ENCODE data around the gene POC5. TPM values are rescaled to one million over a fixed set of nuclear protein-coding genes. Genes with fewer than 3 reads are reported as not detected.
A peak's percentile ranks its signal among the peaks of the same experiment; 100 is the strongest.
"Not testable (repeated sequence)": the region's sequence is repeated elsewhere in the genome, so short reads cannot be mapped to it uniquely, and the experiment has no call there.

POC5 gene
- total and polyA plus RNA-seq, 8 donors: 10.7 to 24.7 (median 19.0) TPM

GRCh38 chr5:75753182-75753581, 35.9 kb upstream of the POC5 start:
- ATAC-seq: no peak
- no peak for DNase-seq
- Histone ChIP-seq H3K4me3 (no peak overlapping the region), H3K27ac (no peak overlapping the region), H3K36me3 (no peaks in the 10 kb centered on the region), H3K4me1 (no peaks in the 10 kb centered on the region), H3K27me3 (peaks cover 0 to 10% of the 10 kb centered on the region in 2 donors), H3K9me3 (no peaks in the 10 kb centered on the region)
- intact Hi-C loops (cut with DNase I): no loop called here
- TF ChIP-seq, protein P1, sequence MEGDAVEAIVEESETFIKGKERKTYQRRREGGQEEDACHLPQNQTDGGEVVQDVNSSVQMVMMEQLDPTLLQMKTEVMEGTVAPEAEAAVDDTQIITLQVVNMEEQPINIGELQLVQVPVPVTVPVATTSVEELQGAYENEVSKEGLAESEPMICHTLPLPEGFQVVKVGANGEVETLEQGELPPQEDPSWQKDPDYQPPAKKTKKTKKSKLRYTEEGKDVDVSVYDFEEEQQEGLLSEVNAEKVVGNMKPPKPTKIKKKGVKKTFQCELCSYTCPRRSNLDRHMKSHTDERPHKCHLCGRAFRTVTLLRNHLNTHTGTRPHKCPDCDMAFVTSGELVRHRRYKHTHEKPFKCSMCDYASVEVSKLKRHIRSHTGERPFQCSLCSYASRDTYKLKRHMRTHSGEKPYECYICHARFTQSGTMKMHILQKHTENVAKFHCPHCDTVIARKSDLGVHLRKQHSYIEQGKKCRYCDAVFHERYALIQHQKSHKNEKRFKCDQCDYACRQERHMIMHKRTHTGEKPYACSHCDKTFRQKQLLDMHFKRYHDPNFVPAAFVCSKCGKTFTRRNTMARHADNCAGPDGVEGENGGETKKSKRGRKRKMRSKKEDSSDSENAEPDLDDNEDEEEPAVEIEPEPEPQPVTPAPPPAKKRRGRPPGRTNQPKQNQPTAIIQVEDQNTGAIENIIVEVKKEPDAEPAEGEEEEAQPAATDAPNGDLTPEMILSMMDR (IDR thresholded peaks at IDR 0.05): no peak

DNA sequence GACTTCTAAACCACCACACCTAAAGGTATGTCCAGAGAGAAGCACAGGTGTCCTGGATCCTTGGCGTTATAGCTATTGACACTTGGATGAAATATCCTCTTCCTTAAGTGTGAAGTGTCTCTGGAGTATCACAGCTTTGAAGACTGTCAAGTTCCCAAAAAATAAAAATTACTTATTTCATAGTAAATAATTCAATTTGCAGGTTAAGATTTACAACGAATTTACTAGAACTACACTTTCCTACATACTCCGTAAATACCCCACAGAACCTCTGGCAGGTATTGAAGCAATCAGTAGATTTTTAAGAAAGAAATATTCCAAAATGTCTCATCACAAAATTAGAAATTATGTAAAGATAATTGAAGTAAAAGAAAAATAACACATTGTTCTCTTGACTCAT, 27.1 kb upstream of the POC5 start:
- intact Hi-C loops (cut with DNase I): no loop called here
- ATAC-seq: no peak

DNA sequence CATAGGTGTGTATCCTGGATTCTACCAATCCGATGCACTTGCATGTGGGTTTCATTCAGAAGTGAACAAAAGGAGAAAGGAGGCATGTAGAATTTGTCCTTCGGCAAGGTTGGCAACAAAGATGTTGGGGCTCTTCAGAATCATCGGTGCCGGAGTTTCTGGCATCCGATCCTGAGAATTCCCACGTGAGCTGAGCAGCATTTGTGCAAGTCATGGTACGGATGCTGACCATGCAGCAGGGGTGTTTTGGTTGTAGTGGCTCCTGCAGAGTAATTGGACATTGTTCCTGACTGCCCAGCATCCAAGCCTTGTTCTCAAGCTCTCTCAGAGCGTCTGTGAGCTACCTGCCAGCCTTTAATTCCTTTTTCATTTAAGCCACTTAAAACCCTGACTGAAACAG, 19.0 kb upstream of the POC5 start:
- H3K9me3 ChIP-seq: peaks cover 0 to 7% of the 10 kb centered on the region in 2 donors
- no peak for DNase-seq
- no peak for ATAC-seq
- no peaks in the 10 kb centered on the region for H3K27me3 ChIP-seq
- H3K4me3 ChIP-seq: no peak overlapping the region
- no peaks in the 10 kb centered on the region for H3K4me1 ChIP-seq
- no peaks in the 10 kb centered on the region for H3K36me3 ChIP-seq
- H3K27ac ChIP-seq: no peak overlapping the region
- TF ChIP-seq, protein P1 (IDR thresholded peaks at IDR 0.05): no peak
- intact Hi-C loops (cut with DNase I): no loop called here

More for the DNA sequence above, 27.1 kb upstream of the POC5 start:
- H3K9me3 ChIP-seq: no peaks in the 10 kb centered on the region
- H3K4me3 ChIP-seq: no peak overlapping the region
- H3K4me1 ChIP-seq: no peaks in the 10 kb centered on the region
- DNase-seq: no peak
- no peaks in the 10 kb centered on the region for H3K36me3 ChIP-seq
- no peak overlapping the region for H3K27ac ChIP-seq
- TF ChIP-seq, protein P1 (IDR thresholded peaks at IDR 0.05): no peak
- H3K27me3 ChIP-seq: no peaks in the 10 kb centered on the region

DNA sequence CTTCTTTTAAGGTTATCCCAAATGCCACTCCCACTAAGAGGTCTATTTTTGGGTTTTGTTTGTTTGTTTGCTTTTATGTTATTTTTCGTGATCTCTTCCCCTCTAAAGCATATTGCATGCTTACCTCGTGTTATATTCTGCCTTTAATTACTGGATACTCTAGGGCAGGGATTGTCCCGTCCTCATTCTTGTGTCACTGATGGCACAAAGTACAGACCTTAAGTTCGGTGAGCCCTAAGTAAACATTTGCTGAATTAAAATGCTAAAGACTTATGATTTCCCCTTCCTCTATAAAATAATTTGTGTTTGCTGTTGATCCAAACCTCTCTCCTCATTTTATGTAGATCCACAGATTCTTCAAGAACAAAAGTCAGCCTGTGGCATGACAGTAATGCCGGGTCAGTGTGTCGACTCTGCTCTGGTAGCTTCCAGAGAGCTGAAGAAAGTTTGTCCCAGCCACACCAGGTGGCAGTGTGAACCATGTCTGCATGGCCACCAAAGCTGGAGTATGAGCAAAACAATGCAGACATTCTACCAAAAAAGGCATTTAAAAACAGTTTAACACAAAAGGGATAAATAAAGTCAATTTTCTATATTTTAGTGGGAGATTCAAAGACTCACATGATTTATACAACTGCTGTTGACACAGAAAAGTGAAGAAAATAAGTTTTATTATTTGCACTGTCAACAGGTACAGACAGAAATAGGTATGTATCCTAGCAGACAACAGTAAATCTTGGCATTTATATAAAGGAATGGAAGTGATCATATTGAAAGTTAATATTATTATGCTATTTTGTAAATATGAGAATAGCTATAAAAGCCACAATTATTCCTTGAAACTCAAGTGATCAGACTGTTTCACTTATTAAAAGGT, 17.9 kb upstream of the POC5 start:
- no peaks in the 10 kb centered on the region for H3K4me1 ChIP-seq
- H3K27ac ChIP-seq: no peak overlapping the region
- DNase-seq (peak in 2 of 4 donors; percentile 3 to 41), ATAC-seq (peak; percentile 90)
- H3K4me3 ChIP-seq: no peak overlapping the region
- intact Hi-C loops (cut with DNase I): no loop called here
- TF ChIP-seq, protein P1 (IDR thresholded peaks at IDR 0.05): peak in 1 of 2 donors; percentile 20
- H3K9me3 ChIP-seq: peaks cover 0 to 7% of the 10 kb centered on the region in 2 donors
- H3K27me3 ChIP-seq: no peaks in the 10 kb centered on the region
- H3K36me3 ChIP-seq: no peaks in the 10 kb centered on the region

- no peak for DNase-seq
- no peaks in the 10 kb centered on the region for H3K4me1 ChIP-seq
- ATAC-seq: no peak
- peaks cover 0 to 7% of the 10 kb centered on the region in 2 donors for H3K9me3 ChIP-seq
- intact Hi-C loops (cut with DNase I): no loop called here
- TF ChIP-seq, protein P1 (IDR thresholded peaks at IDR 0.05): no peak
- H3K27ac ChIP-seq: no peak overlapping the region
- H3K36me3 ChIP-seq: no peaks in the 10 kb centered on the region
- no peak overlapping the region for H3K4me3 ChIP-seq
- H3K27me3 ChIP-seq: no peaks in the 10 kb centered on the region
Observed at GRCh38 chr5:75733767-75734166, 16.5 kb upstream of the POC5 start.

GRCh38 chr5:75731515-75731914, 14.3 kb upstream of the POC5 start:
- H3K27ac ChIP-seq; H3K27me3 ChIP-seq; H3K36me3 ChIP-seq; H3K4me1 ChIP-seq; H3K9me3 ChIP-seq; DNase-seq; H3K4me3 ChIP-seq; intact Hi-C loops (cut with DNase I): not testable (repeated sequence)
- peak; percentile 71 for ATAC-seq

Measured in left lung (tissue), 10 donors.